NB4 (cell line): ENCODE measurements around the gene ACKR1.

Source experiments
- CTCF ChIP-seq: IDR thresholded peaks from one replicate; pipeline ENCODE4 v1.5.1; 2012; ENCODE audit warnings: low read depth, low read length
- MAX ChIP-seq: IDR thresholded peaks from 2 replicates; pipeline ENCODE4 v1.6.1; 2011; ENCODE audit warnings: low read depth, low read length
- MYC ChIP-seq: IDR thresholded peaks from 2 replicates; pipeline ENCODE4 v1.6.1; 2011; ENCODE audit warnings: low read depth, low read length
- POLR2A ChIP-seq: IDR thresholded peaks from 2 replicates; pipeline ENCODE4 v1.6.1; 2011; ENCODE audit warnings: mild to moderate bottlenecking; ENCODE audit not compliant: insufficient read length; ENCODE audit errors: extremely low read depth

- no peak for TF ChIP-seq CTCF
- no peak for TF ChIP-seq POLR2A
- TF ChIP-seq MAX, result no peak
- no peak for TF ChIP-seq MYC
Measured at GRCh38 chr1:159184201-159184600, 20.5 kb upstream of the ACKR1 start.
